ENCODE measurements around the gene DLG2. TPM values are rescaled to one million over a fixed set of nuclear protein-coding genes. Genes with fewer than 3 reads are reported as not detected.

The DLG2 gene
- total RNA-seq, 1 donor, result 1.3 TPM

DNA sequence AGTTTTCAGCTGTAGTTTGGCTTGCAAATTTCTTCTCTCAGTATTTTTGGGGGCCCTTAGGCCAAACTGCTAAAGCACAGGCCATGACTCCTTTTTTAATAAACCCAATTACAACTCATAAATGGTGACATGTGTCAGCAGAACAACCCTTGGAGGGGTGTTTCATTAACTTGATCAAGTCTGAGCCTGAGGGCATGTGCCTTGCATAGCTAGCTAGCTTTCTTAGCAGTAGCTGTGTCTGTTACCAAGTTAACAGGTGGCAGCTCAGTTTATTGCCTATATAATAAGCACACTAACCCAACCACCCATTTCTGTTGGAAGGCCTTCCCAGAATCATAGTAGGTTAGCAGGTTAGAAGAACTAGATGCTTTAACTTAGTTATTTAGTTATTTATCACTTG is 1390.7 kb downstream of the DLG2 start:
- H3K4me3 ChIP-seq (ENCODE audit: low read depth, low read length), result no peak overlapping the region
- TF ChIP-seq, protein P1, sequence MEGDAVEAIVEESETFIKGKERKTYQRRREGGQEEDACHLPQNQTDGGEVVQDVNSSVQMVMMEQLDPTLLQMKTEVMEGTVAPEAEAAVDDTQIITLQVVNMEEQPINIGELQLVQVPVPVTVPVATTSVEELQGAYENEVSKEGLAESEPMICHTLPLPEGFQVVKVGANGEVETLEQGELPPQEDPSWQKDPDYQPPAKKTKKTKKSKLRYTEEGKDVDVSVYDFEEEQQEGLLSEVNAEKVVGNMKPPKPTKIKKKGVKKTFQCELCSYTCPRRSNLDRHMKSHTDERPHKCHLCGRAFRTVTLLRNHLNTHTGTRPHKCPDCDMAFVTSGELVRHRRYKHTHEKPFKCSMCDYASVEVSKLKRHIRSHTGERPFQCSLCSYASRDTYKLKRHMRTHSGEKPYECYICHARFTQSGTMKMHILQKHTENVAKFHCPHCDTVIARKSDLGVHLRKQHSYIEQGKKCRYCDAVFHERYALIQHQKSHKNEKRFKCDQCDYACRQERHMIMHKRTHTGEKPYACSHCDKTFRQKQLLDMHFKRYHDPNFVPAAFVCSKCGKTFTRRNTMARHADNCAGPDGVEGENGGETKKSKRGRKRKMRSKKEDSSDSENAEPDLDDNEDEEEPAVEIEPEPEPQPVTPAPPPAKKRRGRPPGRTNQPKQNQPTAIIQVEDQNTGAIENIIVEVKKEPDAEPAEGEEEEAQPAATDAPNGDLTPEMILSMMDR (IDR thresholded peaks at IDR 0.05; ENCODE audit: insufficient read depth, low read depth, low read length), result no peak
- no peak for DNase-seq (ENCODE audit: low read depth)

DNA sequence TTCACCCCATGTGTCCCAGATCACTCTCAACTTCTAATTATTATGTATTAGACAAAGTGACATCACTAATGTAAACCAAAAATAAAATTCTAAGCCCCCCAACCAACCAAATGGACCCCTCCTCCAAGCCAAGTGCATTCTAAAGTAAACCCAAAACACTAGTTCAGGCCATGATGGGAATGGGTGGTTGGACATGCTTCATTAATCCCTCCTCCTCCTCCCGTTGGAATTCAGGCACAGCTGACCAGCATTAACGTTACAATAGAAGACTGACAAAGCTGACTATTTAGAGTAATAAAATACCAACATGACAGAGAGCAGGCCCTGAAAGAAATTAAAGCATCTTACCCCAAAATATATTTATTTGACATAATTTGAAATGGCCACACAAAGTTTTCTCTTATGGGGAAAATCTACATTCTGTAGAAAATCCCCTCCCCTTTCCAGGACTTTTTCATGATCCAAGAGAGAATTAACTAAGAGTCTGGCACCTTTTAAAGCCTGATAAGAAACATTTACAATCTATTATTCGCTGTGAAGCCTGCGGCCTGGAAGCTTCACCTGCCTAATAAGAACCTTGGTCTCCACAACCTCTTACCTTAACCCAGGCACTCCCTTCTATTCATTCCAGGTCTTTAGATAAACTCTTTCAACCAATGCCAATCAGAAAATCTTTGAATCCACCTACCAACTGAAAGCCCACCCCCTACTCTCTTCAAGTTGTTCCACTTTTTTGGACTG is 1392.5 kb downstream of the DLG2 start:
- DNase-seq (ENCODE audit: low read depth), result no peak
- TF ChIP-seq, protein P1 (IDR thresholded peaks at IDR 0.05; ENCODE audit: insufficient read depth, low read depth, low read length), result no peak
- H3K4me3 ChIP-seq (ENCODE audit: low read depth, low read length), result no peak overlapping the region

DNA sequence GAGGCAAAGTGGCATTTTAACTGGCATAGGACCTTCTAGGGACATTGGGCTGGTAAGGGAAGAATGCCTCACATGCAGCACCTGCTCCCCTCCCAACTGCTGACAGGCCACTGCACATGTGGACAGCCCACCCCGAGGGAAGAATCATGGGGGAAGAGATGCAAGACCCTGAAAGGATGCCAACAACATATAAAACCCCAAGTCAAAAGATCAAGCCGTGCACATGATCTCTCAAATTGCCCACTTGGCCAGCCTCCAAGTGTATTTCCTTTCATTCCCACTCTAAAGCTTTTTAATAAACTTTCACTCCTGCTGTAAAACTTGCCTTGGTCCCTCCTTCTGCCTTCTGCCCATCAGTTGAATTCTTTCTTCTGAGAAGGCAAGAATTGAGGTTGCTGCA is 1393.1 kb downstream of the DLG2 start:
- TF ChIP-seq, protein P1 (IDR thresholded peaks at IDR 0.05; ENCODE audit: insufficient read depth, low read depth, low read length), result no peak
- DNase-seq (ENCODE audit: low read depth), result no peak

DNA sequence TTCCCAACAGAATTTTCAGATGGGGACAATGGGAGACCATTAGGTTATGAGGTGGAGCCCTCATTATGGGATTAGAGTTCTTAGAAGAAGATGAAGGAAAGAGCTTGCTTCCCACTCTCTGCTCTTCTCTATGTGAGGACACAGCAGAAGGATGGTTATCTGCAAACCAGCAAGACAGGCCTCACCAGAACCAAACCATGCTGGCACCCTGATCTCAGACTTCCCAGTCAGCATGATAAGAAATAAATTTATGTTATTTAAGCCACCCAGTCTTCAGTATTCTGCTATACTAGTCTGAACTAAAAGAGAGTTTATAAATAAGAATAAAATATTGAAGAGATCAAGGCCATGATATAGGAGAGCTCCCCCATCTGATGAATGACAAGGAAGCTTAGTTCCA is 1394.6 kb downstream of the DLG2 start:
- TF ChIP-seq, protein P1 (IDR thresholded peaks at IDR 0.05; ENCODE audit: insufficient read depth, low read depth, low read length), result no peak
- no peak for DNase-seq (ENCODE audit: low read depth)
- H3K4me3 ChIP-seq (ENCODE audit: low read depth, low read length), result no peak overlapping the region

More for the DNA sequence above, 1393.1 kb downstream of the DLG2 start:
- no peak overlapping the region for H3K4me3 ChIP-seq (ENCODE audit: low read depth, low read length)

DNA sequence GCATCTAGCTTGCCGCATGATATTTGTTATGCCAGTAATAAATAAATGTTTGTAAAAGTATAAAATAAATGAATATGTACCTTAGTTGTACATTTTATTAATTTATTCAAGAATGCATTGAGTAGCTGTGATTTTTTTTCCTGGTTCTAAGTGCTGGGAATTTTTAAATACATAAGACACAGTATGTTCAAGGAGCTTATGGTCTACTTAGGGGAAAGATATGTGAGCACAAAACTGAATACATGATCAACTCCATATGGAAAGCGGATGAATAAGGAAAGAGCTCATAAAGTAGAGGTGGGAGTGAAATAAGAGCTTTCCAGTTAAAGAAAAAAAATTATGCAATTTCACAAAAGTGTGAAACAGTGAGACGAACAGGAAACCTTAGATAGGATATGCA is 1396.7 kb downstream of the DLG2 start:
- H3K4me3 ChIP-seq (ENCODE audit: low read depth, low read length), result no peak overlapping the region
- DNase-seq (ENCODE audit: low read depth), result no peak
- TF ChIP-seq, protein P1 (IDR thresholded peaks at IDR 0.05; ENCODE audit: insufficient read depth, low read depth, low read length), result no peak

DNA sequence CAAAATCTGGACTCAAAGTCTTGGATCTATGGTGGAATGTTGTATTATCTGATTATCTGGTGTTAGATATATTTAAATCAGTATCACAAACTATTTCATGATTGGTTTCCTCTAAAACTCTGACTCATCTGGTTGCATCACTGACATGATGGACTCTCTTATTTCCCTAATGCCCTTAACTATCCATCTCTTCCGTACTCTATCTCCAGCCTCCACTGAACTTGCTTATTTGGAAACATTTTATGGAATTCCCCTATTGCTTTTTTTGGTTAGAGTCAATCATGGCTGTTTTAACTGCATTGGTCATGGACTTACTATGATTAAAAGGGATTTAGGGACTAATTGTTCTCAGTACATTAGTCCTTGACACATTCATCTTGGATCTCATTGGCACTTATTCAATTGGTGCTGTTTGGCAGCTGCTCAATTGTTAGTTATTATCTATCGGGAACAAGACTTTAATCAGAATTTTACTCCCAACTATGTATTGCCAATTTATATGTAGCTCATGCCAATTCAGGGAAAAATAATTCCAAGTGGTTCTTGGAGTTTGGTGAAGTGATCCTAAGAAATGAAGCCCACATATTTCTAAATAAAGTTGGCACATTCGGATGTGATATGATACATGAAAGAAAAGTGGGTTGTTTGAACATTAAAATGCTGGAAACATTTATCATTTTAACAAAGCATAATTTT is 1399.0 kb downstream of the DLG2 start:
- no peak overlapping the region for H3K4me3 ChIP-seq (ENCODE audit: low read depth, low read length)
- TF ChIP-seq, protein P1 (IDR thresholded peaks at IDR 0.05; ENCODE audit: insufficient read depth, low read depth, low read length), result no peak
- DNase-seq (ENCODE audit: low read depth), result no peak
